H1 (cell line): ENCODE measurements around the gene IQCK. TPM values are rescaled to one million over a fixed set of nuclear protein-coding genes. Genes with fewer than 3 reads are reported as not detected.

ENCODE experiments used
- CTCF ChIA-PET: fragments of 300-600 bp; sonication (Branson Sonifier 250); formaldehyde crosslinking; loops from one replicate; lab custom pipeline; 2021; ENCODE audit not compliant: partially characterized antibody; lab: Charles Lee
- POLR2A ChIA-PET: fragments of 300-600 bp; sonication (Branson Sonifier 250); formaldehyde crosslinking; loops from one replicate; lab custom pipeline; 2021; ENCODE audit warnings: inconsistent platforms; ENCODE audit not compliant: partially characterized antibody; lab: Charles Lee
- DNase-seq, 2 experiments: peaks; one replicate each; pipeline versions ENCODE4 v3.0.0 to v3.0.0-alpha.2; 2010 to 2022; ENCODE audit warnings: low spot score in 2 of 2, low read depth in 1 of 2, mixed read lengths in 1 of 2
- FAIRE-seq: peaks from 2 replicates; lab custom pipeline; 2011; peaks lifted over from hg19 to GRCh38; lab: Jason Lieb, UNC
- H2AFZ ChIP-seq: 2 replicates; pipeline ENCODE4 v1.8.1; 2012; ENCODE audit warnings: low read length, inconsistent platforms
- H2AK5ac ChIP-seq: 2 replicates; pipeline ENCODE4 v1.6.1; 2013; ENCODE audit warnings: low read depth, low read length
- H2BK120ac ChIP-seq: replicated peaks from 2 replicates; pipeline ENCODE3; 2013; ENCODE audit warnings: low read depth, low read length, inconsistent platforms
- H2BK12ac ChIP-seq: 2 replicates; pipeline ENCODE4 v1.6.1; 2013; ENCODE audit warnings: low read depth, low read length
- H2BK15ac ChIP-seq: 2 replicates; pipeline ENCODE4 v1.6.1; 2013; ENCODE audit warnings: low read length
- H2BK20ac ChIP-seq: 2 replicates; pipeline ENCODE4 v1.6.1; 2013; ENCODE audit warnings: low read length
- H2BK5ac ChIP-seq: 2 replicates; pipeline ENCODE4 v1.6.1; 2013; ENCODE audit warnings: low read depth, low read length
- H3K14ac ChIP-seq: 2 replicates; pipeline ENCODE4 v1.6.1; 2013; ENCODE audit warnings: inconsistent platforms; ENCODE audit not compliant: insufficient read length
- H3K18ac ChIP-seq: 2 replicates; pipeline ENCODE4 v1.6.1; 2013; ENCODE audit warnings: low read length; ENCODE audit errors: extremely low read depth
- H3K23ac ChIP-seq: 2 replicates; pipeline ENCODE4 v1.6.1; 2013; ENCODE audit warnings: inconsistent platforms; ENCODE audit not compliant: insufficient read length
- H3K23me2 ChIP-seq: 2 replicates; pipeline ENCODE4 v1.6.1; 2013; ENCODE audit warnings: low read depth, low read length
- H3K27ac ChIP-seq: 2 replicates; pipeline ENCODE4 v1.6.1; 2011; ENCODE audit warnings: low read depth, low read length, inconsistent platforms
- H3K27me3 ChIP-seq, 4 experiments: replicated peaks in 1 of 4; 1 replicate in 1 of 4; 2 replicates in 3 of 4; pipeline versions ENCODE4 v1.6.1 to v1.8.1; 2011 to 2013; ENCODE audit warnings: low read length in 3 of 4, mild to moderate bottlenecking in 3 of 4, inconsistent platforms in 2 of 4, mixed read lengths in 2 of 4, moderate library complexity in 1 of 4; ENCODE audit not compliant: control insufficient read depth in 3 of 4, insufficient read depth in 3 of 4; ENCODE audit errors: extremely low read depth in 1 of 4
- H3K36me3 ChIP-seq, 4 experiments: 2 replicates each; pipeline versions ENCODE4 v1.6.1 to v1.8.1; 2011 to 2013; ENCODE audit warnings: mild to moderate bottlenecking in 4 of 4, low read length in 3 of 4, moderate library complexity in 2 of 4, control low read depth in 1 of 4, inconsistent platforms in 1 of 4; ENCODE audit not compliant: insufficient read depth in 4 of 4, control insufficient read depth in 2 of 4
- H3K4ac ChIP-seq: replicated peaks from 2 replicates; pipeline ENCODE3; 2013; ENCODE audit warnings: low read length, low read depth, mixed read lengths, inconsistent platforms; ENCODE audit not compliant: insufficient read length
- H3K4me1 ChIP-seq, 4 experiments: replicated peaks in 1 of 4; 1 replicate in 1 of 4; 2 replicates in 3 of 4; pipeline versions ENCODE4 v1.6.1 to v1.8.1; 2011 to 2013; ENCODE audit warnings: low read length in 3 of 4, inconsistent platforms in 2 of 4, mixed read lengths in 1 of 4; ENCODE audit not compliant: insufficient read depth in 4 of 4, control insufficient read depth in 3 of 4
- H3K4me2 ChIP-seq, 2 experiments: 2 replicates each; pipeline versions ENCODE4 v1.6.1 to v1.8.1; 2011 to 2013; ENCODE audit warnings: low read depth in 2 of 2, low read length in 2 of 2, control low read depth in 1 of 2, inconsistent platforms in 1 of 2, mild to moderate bottlenecking in 1 of 2; ENCODE audit not compliant: insufficient read depth in 1 of 2
- H3K4me3 ChIP-seq, 4 experiments: fragments of 200-600, 300-600 bp in 1 of 4; sonication (generic), shearing (Covaris generic), sonication (Bioruptor Twin) in 1 of 4; 2 replicates each; pipeline versions ENCODE4 v1.5.1 to v1.8.1; 2011 to 2016; ENCODE audit warnings: low read length in 4 of 4, low read depth in 3 of 4, control low read depth in 2 of 4, inconsistent platforms in 2 of 4, mild to moderate bottlenecking in 2 of 4, mixed read lengths in 1 of 4, moderate library complexity in 1 of 4; ENCODE audit not compliant: insufficient read depth in 2 of 4; ENCODE audit errors: extremely low read depth in 1 of 4
- H3K56ac ChIP-seq: replicated peaks from 2 replicates; pipeline ENCODE3; 2013; ENCODE audit warnings: low read depth, mild to moderate bottlenecking, mixed read lengths, low read length, inconsistent platforms; ENCODE audit not compliant: insufficient read length
- H3K79me1 ChIP-seq: 2 replicates; pipeline ENCODE4 v1.6.1; 2013; ENCODE audit warnings: low read depth, low read length, control low read depth
- H3K79me2 ChIP-seq, 2 experiments: 2 replicates each; pipeline versions ENCODE4 v1.6.1 to v1.8.1; 2012 to 2013; ENCODE audit warnings: low read length in 2 of 2, mild to moderate bottlenecking in 2 of 2, inconsistent platforms in 1 of 2; ENCODE audit not compliant: insufficient read depth in 2 of 2, control insufficient read depth in 1 of 2
- H3K9ac ChIP-seq, 4 experiments: replicated peaks in 1 of 4; 1 replicate in 1 of 4; 2 replicates in 3 of 4; pipeline versions ENCODE4 v1.6.1 to v1.8.1; 2011 to 2013; ENCODE audit warnings: low read depth in 3 of 4, low read length in 3 of 4, control low read depth in 2 of 4, mild to moderate bottlenecking in 2 of 4, moderate library complexity in 2 of 4, inconsistent platforms in 1 of 4; ENCODE audit errors: extremely low read depth in 1 of 4
- H3K9me3 ChIP-seq, 2 experiments: 2 replicates each; pipeline versions ENCODE4 v1.6.1 to v1.8.1; 2012 to 2013; ENCODE audit warnings: mild to moderate bottlenecking in 2 of 2, moderate library complexity in 2 of 2, control low read depth in 1 of 2, inconsistent platforms in 1 of 2, low read depth in 1 of 2, low read length in 1 of 2, mixed read lengths in 1 of 2; ENCODE audit not compliant: insufficient read depth in 2 of 2
- H4K20me1 ChIP-seq, 2 experiments: replicated peaks in 1 of 2; 2 replicates each; pipeline versions ENCODE3 to v1.8.1; 2011 to 2013; ENCODE audit warnings: inconsistent platforms in 2 of 2, low read length in 2 of 2, mild to moderate bottlenecking in 1 of 2; ENCODE audit not compliant: insufficient read depth in 2 of 2, control insufficient read depth in 1 of 2
- H4K5ac ChIP-seq: 2 replicates; pipeline ENCODE4 v1.6.1; 2013; ENCODE audit warnings: low read length, low read depth, mixed read lengths, inconsistent platforms; ENCODE audit not compliant: insufficient read length
- H4K8ac ChIP-seq: 2 replicates; pipeline ENCODE4 v1.8.0; 2013; ENCODE audit warnings: mild to moderate bottlenecking, moderate library complexity, low read length, inconsistent platforms; ENCODE audit not compliant: insufficient read depth; ENCODE audit errors: extremely low read depth
- H4K91ac ChIP-seq: replicated peaks from 2 replicates; pipeline ENCODE3; 2013; ENCODE audit warnings: low read length, mixed read lengths, inconsistent platforms; ENCODE audit not compliant: insufficient read length
- BACH1 ChIP-seq: IDR thresholded peaks from 2 replicates; pipeline ENCODE4 v1.6.1; 2012; ENCODE audit warnings: low read length, improper control_type of control experiment
- CEBPB ChIP-seq: IDR thresholded peaks from 2 replicates; pipeline ENCODE4 v1.6.1; 2012; ENCODE audit warnings: low read depth, low read length
- CHD1 ChIP-seq: IDR thresholded peaks from 2 replicates; pipeline ENCODE4 v1.6.1; 2012; ENCODE audit warnings: low read depth, low read length, improper control_type of control experiment
- CREB1 ChIP-seq: IDR thresholded peaks from 2 replicates; pipeline ENCODE4 v1.6.1; 2012; ENCODE audit warnings: inconsistent platforms
- EGR1 ChIP-seq: IDR thresholded peaks from 2 replicates; pipeline ENCODE4 v1.6.1; 2011; ENCODE audit warnings: low read depth, low read length, borderline replicate concordance
- EP300 ChIP-seq, 2 experiments: IDR thresholded peaks; 1 replicate in 1 of 2; 2 replicates in 1 of 2; pipeline ENCODE4 v1.6.1; 2011 to 2012; ENCODE audit warnings: low read depth in 2 of 2, low read length in 2 of 2, mild to moderate bottlenecking in 2 of 2, borderline replicate concordance in 1 of 2, inconsistent platforms in 1 of 2, moderate library complexity in 1 of 2
- HDAC6 ChIP-seq: IDR thresholded peaks from one replicate; pipeline ENCODE4 v1.7.1; 2012; ENCODE audit warnings: low read depth, mild to moderate bottlenecking, inconsistent platforms, low read length, moderate library complexity
- MAFK ChIP-seq: IDR thresholded peaks from 2 replicates; pipeline ENCODE4 v1.6.1; 2012; ENCODE audit warnings: low read depth, mild to moderate bottlenecking, improper control_type of control experiment, low read length
- POLR2A ChIP-seq, 2 experiments: IDR thresholded peaks; 1 replicate in 1 of 2; 2 replicates in 1 of 2; pipeline ENCODE4 v1.6.1; 2011; ENCODE audit warnings: low read depth in 2 of 2, low read length in 2 of 2, mild to moderate bottlenecking in 2 of 2; ENCODE audit errors: control extremely low read depth in 1 of 2
- POLR2AphosphoS5 ChIP-seq: IDR thresholded peaks from 2 replicates; pipeline ENCODE4 v1.6.1; 2011; ENCODE audit warnings: low read depth, low read length
- RAD21 ChIP-seq, 2 experiments: IDR thresholded peaks in 1 of 2; conservative IDR thresholded peaks in 1 of 2; 2 replicates each; pipeline ENCODE4 v1.6.1; 2011; ENCODE audit warnings: low read depth in 2 of 2, low read length in 2 of 2, improper control_type of control experiment in 1 of 2, inconsistent platforms in 1 of 2, mild to moderate bottlenecking in 1 of 2, moderate library complexity in 1 of 2
- RBBP5 ChIP-seq: IDR thresholded peaks from 2 replicates; pipeline ENCODE4 v1.7.1; 2012; ENCODE audit warnings: low read depth, mild to moderate bottlenecking, inconsistent platforms, low read length, moderate library complexity, borderline replicate concordance
- SIX5 ChIP-seq: IDR thresholded peaks from 2 replicates; pipeline ENCODE4 v1.6.1; 2011; ENCODE audit warnings: mild to moderate bottlenecking, low read depth, low read length
- SP2 ChIP-seq: IDR thresholded peaks from 2 replicates; pipeline ENCODE4 v1.6.1; 2012; ENCODE audit warnings: mild to moderate bottlenecking, low read length, inconsistent platforms
- TAF7 ChIP-seq: optimal IDR thresholded peaks from 2 replicates; pipeline ENCODE3; 2011; ENCODE audit warnings: low read depth, mild to moderate bottlenecking, inconsistent platforms, low read length, moderate library complexity, borderline replicate concordance
- TCF12 ChIP-seq: IDR thresholded peaks from 2 replicates; pipeline ENCODE4 v1.6.1; 2011; ENCODE audit warnings: low read depth, mild to moderate bottlenecking, low read length
- TEAD4 ChIP-seq: IDR thresholded peaks from 2 replicates; pipeline ENCODE4 v1.6.1; 2012; ENCODE audit warnings: low read depth, low read length, inconsistent platforms, mixed read lengths
- ZNF274 ChIP-seq: IDR thresholded peaks from 2 replicates; pipeline ENCODE4 v1.7.0; 2012; ENCODE audit warnings: low read length, borderline replicate concordance; ENCODE audit errors: extremely low read depth
- polyA plus RNA-seq, 7 experiments: library from polyadenylated mRNA; depleted of rRNA in 3 of 7; stranded (reverse) in 5 of 7; unstranded in 2 of 7; fragments of >200 nt in 5 of 7; fragments of 200-250 nt in 2 of 7; gene quantifications; 1 replicate in 5 of 7; 2 replicates in 1 of 7; 4 replicates in 1 of 7; pipeline versions ENCODE4 v1.2.1 to v1.2.3, GENCODE V29; 2011 to 2013; ENCODE audit warnings: missing spikeins in 2 of 7, mixed read lengths in 2 of 7
- total RNA-seq: library from RNA; stranded (reverse); fragmentation: NEBNext Ultra II Directional; extraction: Animal tissue kit (Norgen Biotek cat#: 25700); gene quantifications from 2 replicates; pipeline ENCODE4 v1.2.1, GENCODE V29; 2021

IQCK gene
- total and polyA plus RNA-seq, 2 of the 8 experiments (the other 6 are each of a cell fraction or from before 2014, with no cell fraction given), result 6.2 to 9.3 TPM

GRCh38 chr16:19743816-19744159 lies 25.7 kb downstream of the IQCK start:
- DNase-seq (no peak), FAIRE-seq (no peak)
- H2BK15ac ChIP-seq, result no peak overlapping the region
- no peaks in the 10 kb centered on the region for H3K79me1 ChIP-seq
- no peak overlapping the region for H2AK5ac ChIP-seq
- no peaks in the 10 kb centered on the region for H3K9me3 ChIP-seq
- H4K5ac ChIP-seq, result peak overlapping the region; percentile 40
- H2BK12ac ChIP-seq, result no peak overlapping the region
- H2BK120ac ChIP-seq, result no peak overlapping the region
- no peaks in the 10 kb centered on the region for H3K27me3 ChIP-seq
- H3K23me2 ChIP-seq, result no peaks in the 10 kb centered on the region
- H3K36me3 ChIP-seq, result no peaks in the 10 kb centered on the region; a peak in 1 of 8 replicates
- no peak overlapping the region for H2BK5ac ChIP-seq
- H3K27ac ChIP-seq, result no peak overlapping the region
- no peak overlapping the region for H2AFZ ChIP-seq
- no peak overlapping the region for H3K56ac ChIP-seq
- H3K4me1 ChIP-seq, result no peaks in the 10 kb centered on the region
- no peak overlapping the region for H3K14ac ChIP-seq
- no peak for TF ChIP-seq MAFK
- no peak for TF ChIP-seq POLR2AphosphoS5
- no peak for TF ChIP-seq RBBP5
- no peak for TF ChIP-seq TCF12
- no peak for TF ChIP-seq BACH1
- no peak for TF ChIP-seq SIX5
- no peak for TF ChIP-seq POLR2A (IDR thresholded peaks at IDR 0.05; ENCODE audit: control extremely low read depth in 1 of 2, low read depth in 2 of 2, low read length in 2 of 2)
- no peak for TF ChIP-seq EGR1
- TF ChIP-seq TEAD4, result no peak
- TF ChIP-seq RAD21 (IDR thresholded peaks at IDR 0.05 in 1 of 2, conservative IDR thresholded peaks at IDR 0.05 in 1 of 2; ENCODE audit: low read depth in 2 of 2, low read length in 2 of 2), result no peak
- TF ChIP-seq EP300 (IDR thresholded peaks at IDR 0.05; ENCODE audit: borderline replicate concordance in 1 of 2, low read depth in 2 of 2, low read length in 2 of 2), result no peak
- no peak for TF ChIP-seq ZNF274
- no peak for TF ChIP-seq SP2
- no peak for TF ChIP-seq CHD1
- TF ChIP-seq HDAC6, result no peak
- TF ChIP-seq CEBPB, result no peak
- no peak for TF ChIP-seq TAF7
- TF ChIP-seq CREB1, result no peak
- no peak overlapping the region for H3K4me3 ChIP-seq
- no peaks in the 10 kb centered on the region for H4K20me1 ChIP-seq
- H3K18ac ChIP-seq, result no peak overlapping the region
- H3K23ac ChIP-seq, result no peak overlapping the region
- no peak overlapping the region for H4K8ac ChIP-seq
- no peak overlapping the region for H3K4ac ChIP-seq
- CTCF ChIA-PET, result no interaction called here
- H3K4me2 ChIP-seq, result no peak overlapping the region
- H2BK20ac ChIP-seq, result no peak overlapping the region
- H4K91ac ChIP-seq, result no peak overlapping the region
- H3K9ac ChIP-seq, result no peak overlapping the region
- no peaks in the 10 kb centered on the region for H3K79me2 ChIP-seq
- POLR2A ChIA-PET, result no interaction called here
